ENCODE results near the gene P2RX6.

P2RX6 gene

GRCh38 chr22:20996031-20996410 lies 18.9 kb upstream of the P2RX6 start:
- H3K36me3 Mint-ChIP-seq (ENCODE audit: low read depth) = peaks cover 9% of the 10 kb centered on the region
- TF ChIP-seq CTCF (IDR thresholded peaks at IDR 0.05; ENCODE audit: unreplicated experiment in 3 of 3) = no peak
- no peaks in the 10 kb centered on the region for H3K27me3 Mint-ChIP-seq (ENCODE audit: low read depth)
- H3K4me1 Mint-ChIP-seq = peaks cover 1% of the 10 kb centered on the region
- no peak overlapping the region for H3K27ac Mint-ChIP-seq
- peak overlapping the region in 1 of 3 experiments; percentile 25 for H3K4me3 Mint-ChIP-seq
- H3K9me3 Mint-ChIP-seq = no peaks in the 10 kb centered on the region

GRCh38 chr22:20996598-20997535 lies 18.1 kb upstream of the P2RX6 start:
- H3K4me3 Mint-ChIP-seq = peak overlapping the region in 1 of 3 experiments; percentile 25
- peaks cover 9% of the 10 kb centered on the region for H3K36me3 Mint-ChIP-seq (ENCODE audit: low read depth)
- H3K27ac Mint-ChIP-seq = no peak overlapping the region
- H3K27me3 Mint-ChIP-seq (ENCODE audit: low read depth) = no peaks in the 10 kb centered on the region
- no peak for TF ChIP-seq CTCF (IDR thresholded peaks at IDR 0.05; ENCODE audit: unreplicated experiment in 3 of 3)
- no peaks in the 10 kb centered on the region for H3K9me3 Mint-ChIP-seq
- peaks cover 9% of the 10 kb centered on the region for H3K4me1 Mint-ChIP-seq

GRCh38 chr22:20997536-20998257 lies 17.3 kb upstream of the P2RX6 start:
- peaks cover 9% of the 10 kb centered on the region for H3K36me3 Mint-ChIP-seq (ENCODE audit: low read depth)
- H3K27me3 Mint-ChIP-seq (ENCODE audit: low read depth) = no peaks in the 10 kb centered on the region
- H3K27ac Mint-ChIP-seq = no peak overlapping the region
- no peak overlapping the region for H3K4me3 Mint-ChIP-seq
- H3K9me3 Mint-ChIP-seq = no peaks in the 10 kb centered on the region
- TF ChIP-seq CTCF (IDR thresholded peaks at IDR 0.05; ENCODE audit: unreplicated experiment in 3 of 3) = no peak
- peaks cover 16% of the 10 kb centered on the region for H3K4me1 Mint-ChIP-seq

- Mint-ChIP-seq H3K4me1 (peaks cover 26% of the 10 kb centered on the region), H3K27ac (peak overlapping the region in 1 of 3 experiments; percentile 51), H3K36me3 (ENCODE audit: low read depth) (peaks cover 9% of the 10 kb centered on the region), H3K4me3 (peak overlapping the region; percentile 38 to 70 (median 68)), H3K9me3 (no peaks in the 10 kb centered on the region), H3K27me3 (ENCODE audit: low read depth) (no peaks in the 10 kb centered on the region)
- no peak for TF ChIP-seq CTCF (IDR thresholded peaks at IDR 0.05; ENCODE audit: unreplicated experiment in 3 of 3)
These were observed 16.3 kb upstream of the P2RX6 start for GRCh38 chr22:20998411-20999336.

GRCh38 chr22:20999350-21000206 lies 15.4 kb upstream of the P2RX6 start:
- H3K4me1 Mint-ChIP-seq = peaks cover 27% of the 10 kb centered on the region
- H3K9me3 Mint-ChIP-seq = no peaks in the 10 kb centered on the region
- H3K36me3 Mint-ChIP-seq (ENCODE audit: low read depth) = peaks cover 9% of the 10 kb centered on the region
- H3K4me3 Mint-ChIP-seq = peak overlapping the region; percentile 74 to 97 (median 93)
- no peak for TF ChIP-seq CTCF (IDR thresholded peaks at IDR 0.05; ENCODE audit: unreplicated experiment in 3 of 3)
- H3K27ac Mint-ChIP-seq = no peak overlapping the region
- H3K27me3 Mint-ChIP-seq (ENCODE audit: low read depth) = no peaks in the 10 kb centered on the region
